Activated CD4-positive, alpha-beta T cell treated with anti-CD3 and anti-CD28 coated beads, Interleukin-2, amount 50 U/mL, for 1 hour (primary cell): ENCODE measurements around the gene OXT.
A peak's percentile ranks its signal among the peaks of the same experiment; 100 is the strongest.
"Not testable (repeated sequence)": the region's sequence is repeated elsewhere in the genome, so short reads cannot be mapped to it uniquely, and the experiment has no call there.

Experiments used
- DNase-seq: peaks from one replicate; pipeline ENCODE4 v3.0.0-alpha.2; 2020

The OXT gene

GRCh38 chr20:3051385-3052019 is 19.9 kb upstream of the OXT start:
- no peak for DNase-seq

GRCh38 chr20:3059489-3059888 is 11.9 kb upstream of the OXT start:
- no peak for DNase-seq

GRCh38 chr20:3064119-3064518 is 7.3 kb upstream of the OXT start:
- not testable (repeated sequence) for DNase-seq

- DNase-seq, result no peak
Measured at GRCh38 chr20:3067139-3068014, 4.0 kb upstream of the OXT start.

GRCh38 chr20:3068075-3068474 is 3.3 kb upstream of the OXT start:
- no peak for DNase-seq

GRCh38 chr20:3068986-3069900 is 2.2 kb upstream of the OXT start:
- peak; percentile 40 for DNase-seq

- no peak for DNase-seq
Measured at GRCh38 chr20:3070725-3071124, 695 bp upstream of the OXT start.

GRCh38 chr20:3071266-3071609 is 182 bp upstream of the OXT start:
- DNase-seq, result no peak

- DNase-seq, result no peak
Measured at GRCh38 chr20:3072530-3073250, 1.3 kb downstream of the OXT start.

GRCh38 chr20:3073251-3073643 is 1.8 kb downstream of the OXT start:
- not testable (repeated sequence) for DNase-seq

- no peak for DNase-seq
Measured at GRCh38 chr20:3074812-3075211, 3.4 kb downstream of the OXT start.

GRCh38 chr20:3075315-3075714 is 3.9 kb downstream of the OXT start:
- not testable (repeated sequence) for DNase-seq

GRCh38 chr20:3077618-3078134 is 6.3 kb downstream of the OXT start:
- no peak for DNase-seq

GRCh38 chr20:3080939-3081388 is 9.5 kb downstream of the OXT start:
- no peak for DNase-seq

- DNase-seq, result no peak
Measured at GRCh38 chr20:3081641-3082040, 10.2 kb downstream of the OXT start.

GRCh38 chr20:3082306-3082951 is 11.0 kb downstream of the OXT start:
- no peak for DNase-seq

GRCh38 chr20:3082955-3083952 is 11.8 kb downstream of the OXT start:
- no peak for DNase-seq

- no peak for DNase-seq
Measured at GRCh38 chr20:3084283-3084985, 13.0 kb downstream of the OXT start, which contains the start of gene AVP. TSS of gene AVP (minus strand) at chr20:3084724. CDS start at chr20:3084674, 50 bp downstream.

GRCh38 chr20:3084986-3085360 is 13.6 kb downstream of the OXT start:
- DNase-seq, result no peak

- no peak for DNase-seq
Measured at GRCh38 chr20:3085571-3086072, 14.2 kb downstream of the OXT start.
